ENCODE data around the gene SNX9. TPM values are rescaled to one million over a fixed set of nuclear protein-coding genes. Genes with fewer than 3 reads are reported as not detected.

The SNX9 gene
- total RNA-seq, 1 experiment from 2014 or later: 24.8 TPM

- ChIA-PET CTCF (no interaction called here), POLR2A (ENCODE audit: low non-redundant PET) (no interaction called here)
- H3K27ac ChIP-seq (ENCODE audit: low read depth, low read length, poor library complexity, severe bottlenecking): no peak overlapping the region
- no peak for DNase-seq (ENCODE audit: low spot score)
- no peaks in the 10 kb centered on the region for H3K36me3 ChIP-seq (ENCODE audit: insufficient read depth, low read length, poor library complexity, severe bottlenecking)
- TF ChIP-seq, protein P1, sequence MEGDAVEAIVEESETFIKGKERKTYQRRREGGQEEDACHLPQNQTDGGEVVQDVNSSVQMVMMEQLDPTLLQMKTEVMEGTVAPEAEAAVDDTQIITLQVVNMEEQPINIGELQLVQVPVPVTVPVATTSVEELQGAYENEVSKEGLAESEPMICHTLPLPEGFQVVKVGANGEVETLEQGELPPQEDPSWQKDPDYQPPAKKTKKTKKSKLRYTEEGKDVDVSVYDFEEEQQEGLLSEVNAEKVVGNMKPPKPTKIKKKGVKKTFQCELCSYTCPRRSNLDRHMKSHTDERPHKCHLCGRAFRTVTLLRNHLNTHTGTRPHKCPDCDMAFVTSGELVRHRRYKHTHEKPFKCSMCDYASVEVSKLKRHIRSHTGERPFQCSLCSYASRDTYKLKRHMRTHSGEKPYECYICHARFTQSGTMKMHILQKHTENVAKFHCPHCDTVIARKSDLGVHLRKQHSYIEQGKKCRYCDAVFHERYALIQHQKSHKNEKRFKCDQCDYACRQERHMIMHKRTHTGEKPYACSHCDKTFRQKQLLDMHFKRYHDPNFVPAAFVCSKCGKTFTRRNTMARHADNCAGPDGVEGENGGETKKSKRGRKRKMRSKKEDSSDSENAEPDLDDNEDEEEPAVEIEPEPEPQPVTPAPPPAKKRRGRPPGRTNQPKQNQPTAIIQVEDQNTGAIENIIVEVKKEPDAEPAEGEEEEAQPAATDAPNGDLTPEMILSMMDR (conservative IDR thresholded peaks at IDR 0.05; ENCODE audit: low read depth, low read length): no peak
- TF ChIP-seq EZH2 (IDR thresholded peaks at IDR 0.05; ENCODE audit: borderline replicate concordance, low read depth, low read length, poor library complexity, severe bottlenecking): no peak
- intact Hi-C loops (cut with micrococcal nuclease; ENCODE audit: unreplicated experiment): no loop called here
- H3K27me3 ChIP-seq (replicated peaks; ENCODE audit: insufficient read depth, low read depth, low read length, poor library complexity): no peaks in the 10 kb centered on the region
- H3K4me1 ChIP-seq (ENCODE audit: insufficient read depth, low read length, poor library complexity, severe bottlenecking): no peaks in the 10 kb centered on the region
- no peak overlapping the region for H3K4me3 ChIP-seq (ENCODE audit: low read depth, low read length, poor library complexity, severe bottlenecking)
- BruUV-seq (replicated peaks): no TSS peak
- H3K9me3 ChIP-seq (ENCODE audit: low read depth, low read length, poor library complexity, severe bottlenecking): no peaks in the 10 kb centered on the region
These were observed 43.1 kb upstream of the SNX9 start for GRCh38 chr6:157779705-157780604.

- no peak overlapping the region for H3K27ac ChIP-seq (ENCODE audit: low read depth, low read length, poor library complexity, severe bottlenecking)
- H3K4me1 ChIP-seq (ENCODE audit: insufficient read depth, low read length, poor library complexity, severe bottlenecking): no peaks in the 10 kb centered on the region
- intact Hi-C loops (cut with micrococcal nuclease; ENCODE audit: unreplicated experiment): no loop called here
- no TSS peak for BruUV-seq (replicated peaks)
- no peak for DNase-seq (ENCODE audit: low spot score)
- no peak overlapping the region for H3K4me3 ChIP-seq (ENCODE audit: low read depth, low read length, poor library complexity, severe bottlenecking)
- no peaks in the 10 kb centered on the region for H3K36me3 ChIP-seq (ENCODE audit: insufficient read depth, low read length, poor library complexity, severe bottlenecking)
- no peaks in the 10 kb centered on the region for H3K27me3 ChIP-seq (replicated peaks; ENCODE audit: insufficient read depth, low read depth, low read length, poor library complexity)
- TF ChIP-seq, protein P1 (conservative IDR thresholded peaks at IDR 0.05; ENCODE audit: low read depth, low read length): no peak
- no peak for TF ChIP-seq EZH2 (IDR thresholded peaks at IDR 0.05; ENCODE audit: borderline replicate concordance, low read depth, low read length, poor library complexity, severe bottlenecking)
- ChIA-PET CTCF (no interaction called here), POLR2A (ENCODE audit: low non-redundant PET) (no interaction called here)
- no peaks in the 10 kb centered on the region for H3K9me3 ChIP-seq (ENCODE audit: low read depth, low read length, poor library complexity, severe bottlenecking)
These were observed 37.4 kb upstream of the SNX9 start for GRCh38 chr6:157785636-157786035.

GRCh38 chr6:157786221-157786620 is 36.8 kb upstream of the SNX9 start:
- H3K36me3 ChIP-seq (ENCODE audit: insufficient read depth, low read length, poor library complexity, severe bottlenecking): no peaks in the 10 kb centered on the region
- ChIA-PET CTCF (no interaction called here), POLR2A (ENCODE audit: low non-redundant PET) (no interaction called here)
- no peaks in the 10 kb centered on the region for H3K9me3 ChIP-seq (ENCODE audit: low read depth, low read length, poor library complexity, severe bottlenecking)
- no peak for DNase-seq (ENCODE audit: low spot score)
- H3K27me3 ChIP-seq (replicated peaks; ENCODE audit: insufficient read depth, low read depth, low read length, poor library complexity): no peaks in the 10 kb centered on the region
- no peak overlapping the region for H3K27ac ChIP-seq (ENCODE audit: low read depth, low read length, poor library complexity, severe bottlenecking)
- no peak overlapping the region for H3K4me3 ChIP-seq (ENCODE audit: low read depth, low read length, poor library complexity, severe bottlenecking)
- TF ChIP-seq, protein P1 (conservative IDR thresholded peaks at IDR 0.05; ENCODE audit: low read depth, low read length): no peak
- no peak for TF ChIP-seq EZH2 (IDR thresholded peaks at IDR 0.05; ENCODE audit: borderline replicate concordance, low read depth, low read length, poor library complexity, severe bottlenecking)
- BruUV-seq (replicated peaks): no TSS peak
- intact Hi-C loops (cut with micrococcal nuclease; ENCODE audit: unreplicated experiment): no loop called here
- H3K4me1 ChIP-seq (ENCODE audit: insufficient read depth, low read length, poor library complexity, severe bottlenecking): no peaks in the 10 kb centered on the region
